ACC112 (cell line): ENCODE measurements around the gene POU2F1.
"Not testable (repeated sequence)": the region's sequence is repeated elsewhere in the genome, so short reads cannot be mapped to it uniquely, and the experiment has no call there.

ENCODE experiments used
- H2AFZ ChIP-seq: fragments of 200-600 bp; sonication (generic); one replicate; pipeline ENCODE4 v1.6.0; 2017; ENCODE audit warnings: antibody characterized with exemption, low read length; ENCODE audit not compliant: unreplicated experiment
- H3K27ac ChIP-seq: fragments of 200-600 bp; sonication (generic); 2 replicates; pipeline ENCODE4 v1.5.1; 2014; ENCODE audit warnings: low read depth, mild to moderate bottlenecking, antibody characterized with exemption, low read length, moderate library complexity
- H3K27me3 ChIP-seq: fragments of 200-600 bp; sonication (generic); 2 replicates; pipeline ENCODE4 v1.6.1; 2014; ENCODE audit warnings: mild to moderate bottlenecking, antibody characterized with exemption, low read length, moderate library complexity, mixed read lengths; ENCODE audit not compliant: insufficient read depth
- H3K36me3 ChIP-seq: fragments of 200-600 bp; sonication (generic); 2 replicates; pipeline ENCODE4 v1.6.1; 2016; ENCODE audit warnings: mild to moderate bottlenecking, antibody characterized with exemption, low read length, moderate library complexity, mixed read lengths; ENCODE audit not compliant: insufficient read depth
- H3K4me1 ChIP-seq: fragments of 200-600 bp; sonication (generic); one replicate; pipeline ENCODE4 v1.6.1; 2016; ENCODE audit warnings: low read length, mixed read lengths; ENCODE audit not compliant: insufficient read depth, unreplicated experiment, control insufficient read depth
- H3K4me3 ChIP-seq: fragments of 200-600 bp; sonication (generic); 2 replicates; pipeline ENCODE4 v1.5.1; 2014; ENCODE audit warnings: mild to moderate bottlenecking, low read depth, low read length
- H3K79me2 ChIP-seq: fragments of 200-600 bp; sonication (generic); one replicate; pipeline ENCODE4 v1.6.0; 2016; ENCODE audit warnings: low read length; ENCODE audit not compliant: control insufficient read depth, unreplicated experiment, insufficient read depth

POU2F1 gene

GRCh38 chr1:167317463-167317862, 96.8 kb downstream of the POU2F1 start:
- H3K79me2 ChIP-seq: no peaks in the 10 kb centered on the region
- H3K4me1 ChIP-seq: no peaks in the 10 kb centered on the region
- no peak overlapping the region for H3K27ac ChIP-seq
- no peak overlapping the region for H3K4me3 ChIP-seq
- no peaks in the 10 kb centered on the region for H3K27me3 ChIP-seq
- peaks cover 7% of the 10 kb centered on the region; the same call in 1 of the 2 replicates for H3K36me3 ChIP-seq
- H2AFZ ChIP-seq: no peak overlapping the region

GRCh38 chr1:167319206-167319605, 98.5 kb downstream of the POU2F1 start:
- not testable (repeated sequence) for H3K27ac ChIP-seq, H3K4me3 ChIP-seq, H3K27me3 ChIP-seq, H2AFZ ChIP-seq, H3K79me2 ChIP-seq, H3K4me1 ChIP-seq
- H3K36me3 ChIP-seq: peaks cover 12% of the 10 kb centered on the region

GRCh38 chr1:167322483-167322882, 101.8 kb downstream of the POU2F1 start:
- peaks cover 5% of the 10 kb centered on the region; the same call in 1 of the 2 replicates for H3K36me3 ChIP-seq
- no peaks in the 10 kb centered on the region for H3K79me2 ChIP-seq
- H3K27ac ChIP-seq: no peak overlapping the region
- H2AFZ ChIP-seq: no peak overlapping the region
- H3K4me3 ChIP-seq: no peak overlapping the region
- no peaks in the 10 kb centered on the region for H3K27me3 ChIP-seq
- H3K4me1 ChIP-seq: no peaks in the 10 kb centered on the region

DNA sequence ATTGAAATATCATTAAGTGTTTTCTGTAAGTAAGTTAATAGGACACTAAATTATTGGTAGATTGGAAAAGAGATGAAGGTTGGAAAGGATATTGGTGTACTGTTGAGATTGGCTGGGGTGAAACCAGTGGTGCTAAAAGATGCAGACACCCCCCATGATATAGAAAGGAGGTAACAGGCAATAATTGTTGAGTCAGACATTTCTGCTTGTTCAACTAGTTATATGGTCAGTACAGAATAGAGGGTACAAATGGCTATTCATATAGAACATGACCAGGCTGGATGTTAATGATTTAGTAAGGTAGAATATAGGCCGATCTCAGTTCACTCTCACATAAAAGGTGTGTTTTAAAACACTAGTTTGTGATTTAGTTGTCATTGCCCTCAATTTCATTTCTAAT, 104.5 kb downstream of the POU2F1 start:
- H3K4me3 ChIP-seq: no peak overlapping the region

DNA sequence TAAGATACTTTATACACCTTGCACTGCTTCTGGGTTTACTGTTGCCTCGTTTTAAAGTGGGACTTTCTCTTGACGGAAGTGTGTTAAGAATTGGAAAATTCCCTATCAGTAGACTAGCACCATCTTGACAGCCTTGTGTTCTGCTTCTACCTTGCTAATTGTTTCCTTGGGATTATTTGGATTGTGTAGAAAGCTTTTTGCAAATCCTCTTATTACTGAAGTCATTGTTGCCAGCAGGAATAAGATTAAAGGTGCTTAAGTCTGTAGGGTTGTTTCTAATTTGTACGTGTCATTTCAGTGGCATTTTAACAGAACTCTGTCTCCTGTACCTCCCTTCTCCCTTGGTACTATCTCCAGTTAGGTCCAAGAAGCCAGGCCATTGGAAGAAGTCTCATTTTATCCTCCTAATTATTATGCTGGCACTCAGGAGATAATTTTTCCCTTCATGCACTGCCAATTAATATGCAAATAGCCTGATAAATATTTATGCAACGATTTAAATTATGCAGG, 107.7 kb downstream of the POU2F1 start:
- Histone ChIP-seq H3K36me3 (peaks cover 4% of the 10 kb centered on the region; the same call in 1 of the 2 replicates), H3K27ac (no peak overlapping the region), H3K27me3 (no peaks in the 10 kb centered on the region), H2AFZ (no peak overlapping the region), H3K4me3 (no peak overlapping the region), H3K4me1 (peaks cover 6% of the 10 kb centered on the region), H3K79me2 (no peaks in the 10 kb centered on the region)

More for the DNA sequence above, 104.5 kb downstream of the POU2F1 start:
- H2AFZ ChIP-seq: no peak overlapping the region
- no peaks in the 10 kb centered on the region for H3K27me3 ChIP-seq
- no peaks in the 10 kb centered on the region for H3K4me1 ChIP-seq
- peaks cover 5% of the 10 kb centered on the region; the same call in 1 of the 2 replicates for H3K36me3 ChIP-seq
- no peak overlapping the region for H3K27ac ChIP-seq
- H3K79me2 ChIP-seq: no peaks in the 10 kb centered on the region

DNA sequence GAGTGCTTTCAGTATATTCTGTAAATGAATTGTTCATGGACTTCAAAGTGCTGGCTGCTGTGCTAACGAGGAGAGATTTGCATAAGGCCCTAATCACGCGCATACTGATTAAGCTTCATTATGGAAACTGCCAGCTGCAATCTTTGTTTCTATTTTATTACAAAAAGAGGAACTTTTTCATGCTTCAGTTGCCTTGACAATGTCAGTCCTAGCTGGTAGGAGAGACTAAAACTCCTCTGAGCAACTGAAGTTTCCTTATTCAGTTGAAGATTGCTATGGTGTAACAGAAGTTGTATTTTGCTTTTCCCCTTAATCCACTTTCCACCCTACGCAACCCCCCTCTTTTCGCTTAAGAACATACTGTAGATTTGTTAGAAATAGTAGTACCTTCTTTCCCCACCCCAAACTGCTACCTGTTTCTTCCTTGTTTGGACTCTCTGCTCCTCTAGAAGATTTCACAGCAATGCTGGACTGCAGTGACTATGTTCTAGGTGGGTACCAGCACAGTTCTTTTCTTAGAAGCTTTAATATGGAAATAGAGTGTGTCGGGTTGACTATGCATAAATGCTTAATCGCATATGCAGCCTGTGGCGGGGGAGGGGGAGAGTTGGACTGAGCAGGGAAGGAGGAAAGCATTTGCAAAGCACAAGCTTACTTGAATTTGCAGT, 108.3 kb downstream of the POU2F1 start:
- no peak overlapping the region for H3K27ac ChIP-seq
- H2AFZ ChIP-seq: no peak overlapping the region
- peaks cover 6% of the 10 kb centered on the region for H3K4me1 ChIP-seq

DNA sequence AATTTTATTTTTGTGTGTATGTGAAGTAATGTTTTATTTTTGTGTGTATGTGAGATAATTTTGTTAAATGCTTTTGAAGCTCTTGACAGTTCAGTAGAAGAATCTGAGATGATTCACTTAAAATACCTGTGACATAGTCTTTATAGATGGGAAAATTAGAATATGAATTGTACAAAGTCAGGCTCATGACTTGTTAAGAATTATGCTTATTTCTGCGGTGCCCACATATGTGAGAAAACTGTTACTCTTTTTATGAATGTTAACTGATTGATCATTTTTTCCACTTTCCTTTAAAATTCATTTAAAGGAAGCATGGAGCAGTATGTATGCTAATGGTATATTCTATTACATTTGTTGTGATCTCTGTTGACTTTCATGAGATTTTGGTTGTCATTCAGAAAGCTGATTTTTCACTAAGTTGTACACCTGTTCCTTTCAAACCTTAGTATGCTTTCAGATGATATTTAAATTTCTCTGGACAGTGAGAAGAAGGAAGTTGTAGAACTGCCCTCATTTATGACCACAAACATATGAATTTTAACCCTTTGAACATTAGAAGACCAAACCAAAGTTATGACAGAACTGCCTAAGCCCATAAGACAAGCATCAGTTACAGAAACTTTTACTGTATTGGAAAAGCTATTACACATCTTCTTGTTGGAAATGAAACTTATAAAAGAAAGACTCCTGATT, 110.1 kb downstream of the POU2F1 start:
- Histone ChIP-seq H3K27me3 (no peaks in the 10 kb centered on the region), H2AFZ (no peak overlapping the region), H3K27ac (no peak overlapping the region), H3K4me3 (no peak overlapping the region), H3K4me1 (peaks cover 6% of the 10 kb centered on the region), H3K36me3 (no peaks in the 10 kb centered on the region), H3K79me2 (no peaks in the 10 kb centered on the region)

More for the DNA sequence above, 108.3 kb downstream of the POU2F1 start:
- Histone ChIP-seq H3K79me2 (no peaks in the 10 kb centered on the region), H3K27me3 (no peaks in the 10 kb centered on the region), H3K36me3 (no peaks in the 10 kb centered on the region; the same call in 1 of the 2 replicates), H3K4me3 (no peak overlapping the region)

- Histone ChIP-seq H3K79me2 (no peaks in the 10 kb centered on the region), H3K27me3 (no peaks in the 10 kb centered on the region), H3K4me1 (peaks cover 6% of the 10 kb centered on the region), H3K4me3 (no peak overlapping the region), H3K36me3 (no peaks in the 10 kb centered on the region), H3K27ac (no peak overlapping the region), H2AFZ (no peak overlapping the region)
Measured at GRCh38 chr1:167331650-167332049, 111.0 kb downstream of the POU2F1 start.

GRCh38 chr1:167332503-167332902, 111.8 kb downstream of the POU2F1 start:
- Histone ChIP-seq H3K79me2 (no peaks in the 10 kb centered on the region), H3K36me3 (no peaks in the 10 kb centered on the region), H3K4me1 (peaks cover 6% of the 10 kb centered on the region), H3K27ac (no peak overlapping the region), H3K4me3 (no peak overlapping the region), H2AFZ (no peak overlapping the region), H3K27me3 (no peaks in the 10 kb centered on the region)

GRCh38 chr1:167333124-167333523, 112.4 kb downstream of the POU2F1 start:
- peaks cover 6% of the 10 kb centered on the region for H3K4me1 ChIP-seq
- H3K27ac ChIP-seq: no peak overlapping the region
- H3K4me3 ChIP-seq: no peak overlapping the region
- H2AFZ ChIP-seq: no peak overlapping the region
- H3K36me3 ChIP-seq: no peaks in the 10 kb centered on the region
- no peaks in the 10 kb centered on the region for H3K79me2 ChIP-seq
- H3K27me3 ChIP-seq: no peaks in the 10 kb centered on the region

DNA sequence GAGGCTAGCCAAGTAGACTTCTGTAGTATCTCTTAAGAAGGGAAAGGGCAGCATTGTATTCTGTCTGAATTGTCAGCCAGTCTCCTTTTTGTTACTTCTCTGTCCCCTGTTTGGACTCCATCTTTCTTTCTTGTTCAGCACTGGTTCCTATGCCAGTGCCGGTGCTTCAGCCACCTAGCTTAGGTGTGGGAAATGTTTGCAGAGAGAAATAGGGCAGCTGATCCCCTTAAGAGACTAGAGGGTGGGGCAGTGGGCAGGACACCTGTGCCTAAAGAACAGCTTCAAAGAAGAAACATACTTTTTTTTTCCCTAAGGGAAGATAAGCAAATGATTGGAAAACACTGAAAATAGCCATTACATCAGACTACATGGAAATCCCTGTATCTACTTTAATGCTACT, 113.0 kb downstream of the POU2F1 start:
- no peak overlapping the region for H3K4me3 ChIP-seq
- no peaks in the 10 kb centered on the region for H3K27me3 ChIP-seq
- no peak overlapping the region for H2AFZ ChIP-seq
- H3K36me3 ChIP-seq: no peaks in the 10 kb centered on the region
- H3K79me2 ChIP-seq: no peaks in the 10 kb centered on the region
- H3K4me1 ChIP-seq: peaks cover 6% of the 10 kb centered on the region
- no peak overlapping the region for H3K27ac ChIP-seq
